ENCODE measurements around the gene IL1R1.

The IL1R1 gene

GRCh38 chr2:102126660-102127059 is 15.9 kb upstream of the IL1R1 start:
- no peak for TF ChIP-seq CTCF (IDR thresholded peaks at IDR 0.05)
- intact Hi-C loops (cut with DNase I; ENCODE audit: low total_unique reads): no loop called here
- Histone ChIP-seq H3K27me3 (no peaks in the 10 kb centered on the region), H3K27ac (no peak overlapping the region), H3K9me3 (no peaks in the 10 kb centered on the region), H3K4me1 (peaks cover 0 to 14% (median 8%) of the 10 kb centered on the region in 4 donors), H3K36me3 (no peaks in the 10 kb centered on the region), H3K4me3 (no peak overlapping the region)
- DNase-seq: no peak

- Histone ChIP-seq H3K36me3 (no peaks in the 10 kb centered on the region), H3K9me3 (no peaks in the 10 kb centered on the region), H3K4me3 (no peak overlapping the region), H3K27ac (no peak overlapping the region), H3K27me3 (no peaks in the 10 kb centered on the region), H3K4me1 (no peaks in the 10 kb centered on the region)
- intact Hi-C loops (cut with DNase I; ENCODE audit: low total_unique reads): no loop called here
- no peak for DNase-seq
- no peak for TF ChIP-seq CTCF (IDR thresholded peaks at IDR 0.05)
Measured at GRCh38 chr2:102129082-102129481, 13.5 kb upstream of the IL1R1 start.

GRCh38 chr2:102129951-102130646 is 12.4 kb upstream of the IL1R1 start:
- H3K36me3 ChIP-seq: no peaks in the 10 kb centered on the region
- TF ChIP-seq CTCF (IDR thresholded peaks at IDR 0.05): no peak
- H3K27ac ChIP-seq: no peak overlapping the region
- no peak for DNase-seq
- no peaks in the 10 kb centered on the region for H3K27me3 ChIP-seq
- no peaks in the 10 kb centered on the region for H3K4me1 ChIP-seq
- intact Hi-C loops (cut with DNase I; ENCODE audit: low total_unique reads): no loop called here
- H3K4me3 ChIP-seq: no peak overlapping the region
- no peaks in the 10 kb centered on the region for H3K9me3 ChIP-seq

- no peaks in the 10 kb centered on the region for H3K9me3 ChIP-seq
- no peak overlapping the region for H3K4me3 ChIP-seq
- no peaks in the 10 kb centered on the region for H3K36me3 ChIP-seq
- DNase-seq: no peak
- intact Hi-C loops (cut with DNase I; ENCODE audit: low total_unique reads): no loop called here
- no peak overlapping the region for H3K27ac ChIP-seq
- no peaks in the 10 kb centered on the region for H3K27me3 ChIP-seq
- no peaks in the 10 kb centered on the region for H3K4me1 ChIP-seq
- no peak for TF ChIP-seq CTCF (IDR thresholded peaks at IDR 0.05)
Measured at GRCh38 chr2:102130647-102130991, 11.9 kb upstream of the IL1R1 start.

GRCh38 chr2:102131564-102131963 is 11.0 kb upstream of the IL1R1 start:
- Histone ChIP-seq H3K4me1 (no peaks in the 10 kb centered on the region), H3K9me3 (no peaks in the 10 kb centered on the region), H3K36me3 (no peaks in the 10 kb centered on the region), H3K27ac (no peak overlapping the region), H3K4me3 (no peak overlapping the region), H3K27me3 (no peaks in the 10 kb centered on the region)
- intact Hi-C loops (cut with DNase I; ENCODE audit: low total_unique reads): no loop called here
- no peak for TF ChIP-seq CTCF (IDR thresholded peaks at IDR 0.05)
- DNase-seq: no peak

GRCh38 chr2:102137138-102137537 is 5.4 kb upstream of the IL1R1 start:
- no peaks in the 10 kb centered on the region for H3K9me3 ChIP-seq
- intact Hi-C loops (cut with DNase I; ENCODE audit: low total_unique reads): no loop called here
- no peaks in the 10 kb centered on the region for H3K36me3 ChIP-seq
- DNase-seq: no peak
- no peaks in the 10 kb centered on the region for H3K27me3 ChIP-seq
- H3K4me1 ChIP-seq: peaks cover 0 to 10% (median 5%) of the 10 kb centered on the region in 4 donors
- H3K27ac ChIP-seq: no peak overlapping the region
- no peak for TF ChIP-seq CTCF (IDR thresholded peaks at IDR 0.05)
- no peak overlapping the region for H3K4me3 ChIP-seq
